Measurements from ENCODE around the gene FCRL1. TPM values are rescaled to one million over a fixed set of nuclear protein-coding genes. Genes with fewer than 3 reads are reported as not detected.

FCRL1 gene
- total RNA-seq, 1 donor from 2014 or later, result not detected

DNA sequence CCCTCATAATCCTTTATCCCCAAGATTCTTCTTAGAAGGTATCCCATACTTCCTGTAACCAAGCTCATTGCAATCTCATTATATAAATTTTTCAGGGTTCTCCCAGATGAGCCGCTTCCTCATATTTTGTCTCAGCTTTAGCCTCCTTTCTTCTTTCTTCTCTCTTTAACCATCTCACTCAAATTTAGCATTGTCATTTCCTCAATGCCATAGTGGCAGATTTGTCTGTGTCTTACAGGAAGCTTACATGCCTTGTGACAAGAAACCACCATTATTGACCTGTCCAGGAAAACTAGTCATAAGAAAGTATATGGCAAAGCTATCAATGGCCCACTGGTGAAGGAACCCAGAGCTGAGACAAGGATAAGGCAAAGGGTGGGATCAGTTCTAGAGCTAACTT lies 37.0 kb downstream of the FCRL1 start:
- Mint-ChIP-seq H3K4me1 (ENCODE audit: unreplicated experiment) (no peaks in the 10 kb centered on the region), H3K36me3 (ENCODE audit: low read depth, unreplicated experiment) (no peaks in the 10 kb centered on the region), H3K27me3 (ENCODE audit: unreplicated experiment) (no peaks in the 10 kb centered on the region), H3K9me3 (ENCODE audit: unreplicated experiment) (no peaks in the 10 kb centered on the region), H3K27ac (ENCODE audit: unreplicated experiment) (no peak overlapping the region), H3K4me3 (ENCODE audit: unreplicated experiment) (no peak overlapping the region)
- no peak for DNase-seq (ENCODE audit: low spot score)
- TF ChIP-seq, protein P1, sequence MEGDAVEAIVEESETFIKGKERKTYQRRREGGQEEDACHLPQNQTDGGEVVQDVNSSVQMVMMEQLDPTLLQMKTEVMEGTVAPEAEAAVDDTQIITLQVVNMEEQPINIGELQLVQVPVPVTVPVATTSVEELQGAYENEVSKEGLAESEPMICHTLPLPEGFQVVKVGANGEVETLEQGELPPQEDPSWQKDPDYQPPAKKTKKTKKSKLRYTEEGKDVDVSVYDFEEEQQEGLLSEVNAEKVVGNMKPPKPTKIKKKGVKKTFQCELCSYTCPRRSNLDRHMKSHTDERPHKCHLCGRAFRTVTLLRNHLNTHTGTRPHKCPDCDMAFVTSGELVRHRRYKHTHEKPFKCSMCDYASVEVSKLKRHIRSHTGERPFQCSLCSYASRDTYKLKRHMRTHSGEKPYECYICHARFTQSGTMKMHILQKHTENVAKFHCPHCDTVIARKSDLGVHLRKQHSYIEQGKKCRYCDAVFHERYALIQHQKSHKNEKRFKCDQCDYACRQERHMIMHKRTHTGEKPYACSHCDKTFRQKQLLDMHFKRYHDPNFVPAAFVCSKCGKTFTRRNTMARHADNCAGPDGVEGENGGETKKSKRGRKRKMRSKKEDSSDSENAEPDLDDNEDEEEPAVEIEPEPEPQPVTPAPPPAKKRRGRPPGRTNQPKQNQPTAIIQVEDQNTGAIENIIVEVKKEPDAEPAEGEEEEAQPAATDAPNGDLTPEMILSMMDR (IDR thresholded peaks at IDR 0.05; ENCODE audit: unreplicated experiment), result no peak

DNA sequence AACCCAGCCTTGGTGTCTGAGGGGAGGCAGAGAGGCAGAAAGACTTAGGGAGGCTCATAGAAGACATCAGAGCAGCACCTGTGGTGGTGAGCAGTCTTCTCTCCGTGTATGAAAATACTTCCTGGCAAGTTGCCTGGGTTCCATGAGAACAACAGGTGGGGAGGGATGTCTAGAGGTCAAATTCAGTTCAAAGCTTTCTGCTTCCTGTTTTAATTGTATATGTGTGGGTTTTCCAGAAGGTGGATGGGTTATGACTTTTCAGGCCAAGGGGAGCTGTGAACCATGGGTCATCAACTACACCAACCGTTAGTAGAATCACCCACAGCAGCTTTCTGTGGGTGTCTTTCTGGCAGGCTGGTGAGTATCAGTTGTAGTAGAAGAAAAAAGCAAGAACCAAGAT lies 38.9 kb downstream of the FCRL1 start:
- no peak overlapping the region for H3K4me3 Mint-ChIP-seq (ENCODE audit: unreplicated experiment)
- TF ChIP-seq, protein P1 (IDR thresholded peaks at IDR 0.05; ENCODE audit: unreplicated experiment), result no peak
- no peaks in the 10 kb centered on the region for H3K36me3 Mint-ChIP-seq (ENCODE audit: low read depth, unreplicated experiment)
- H3K27ac Mint-ChIP-seq (ENCODE audit: unreplicated experiment), result no peak overlapping the region
- DNase-seq (ENCODE audit: low spot score), result no peak
- no peaks in the 10 kb centered on the region for H3K4me1 Mint-ChIP-seq (ENCODE audit: unreplicated experiment)
- H3K27me3 Mint-ChIP-seq (ENCODE audit: unreplicated experiment), result no peaks in the 10 kb centered on the region
- H3K9me3 Mint-ChIP-seq (ENCODE audit: unreplicated experiment), result no peaks in the 10 kb centered on the region

DNA sequence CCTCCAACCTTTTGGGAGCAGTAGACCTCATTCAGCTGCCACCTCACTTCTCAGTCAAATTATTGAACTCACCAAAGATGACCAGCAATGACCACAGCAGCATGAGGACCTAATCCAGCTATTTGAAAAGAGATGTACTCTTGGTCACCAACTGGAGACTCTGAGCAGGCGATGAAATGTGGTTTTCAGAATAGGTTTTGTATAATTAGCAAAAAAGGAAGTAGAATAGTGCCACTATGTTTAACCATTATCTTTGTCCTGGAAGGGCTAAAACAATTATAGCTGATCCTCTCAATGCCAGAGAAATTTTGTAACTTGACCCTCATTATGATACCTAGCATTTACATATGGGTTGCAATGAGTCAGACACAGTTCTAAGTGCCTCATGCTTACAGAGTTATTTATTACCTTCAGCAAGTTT lies 42.9 kb downstream of the FCRL1 start, which contains the start of gene FCRL2:
FCRL2 (minus strand) TSS at position 162 of the 421 bp plus-strand sequence; CDS start at position 103, 59 bp downstream.
- no peaks in the 10 kb centered on the region for H3K27me3 Mint-ChIP-seq (ENCODE audit: unreplicated experiment)
- TF ChIP-seq, protein P1 (IDR thresholded peaks at IDR 0.05; ENCODE audit: unreplicated experiment), result no peak
- no peaks in the 10 kb centered on the region for H3K9me3 Mint-ChIP-seq (ENCODE audit: unreplicated experiment)
- peaks cover 3% of the 10 kb centered on the region for H3K4me1 Mint-ChIP-seq (ENCODE audit: unreplicated experiment)
- no peaks in the 10 kb centered on the region for H3K36me3 Mint-ChIP-seq (ENCODE audit: low read depth, unreplicated experiment)
- no peak within 1 kb of the TSS for H3K4me3 Mint-ChIP-seq (ENCODE audit: unreplicated experiment)
- DNase-seq (ENCODE audit: low spot score), result no peak
- H3K27ac Mint-ChIP-seq (ENCODE audit: unreplicated experiment), result no peak within 1 kb of the TSS

DNA sequence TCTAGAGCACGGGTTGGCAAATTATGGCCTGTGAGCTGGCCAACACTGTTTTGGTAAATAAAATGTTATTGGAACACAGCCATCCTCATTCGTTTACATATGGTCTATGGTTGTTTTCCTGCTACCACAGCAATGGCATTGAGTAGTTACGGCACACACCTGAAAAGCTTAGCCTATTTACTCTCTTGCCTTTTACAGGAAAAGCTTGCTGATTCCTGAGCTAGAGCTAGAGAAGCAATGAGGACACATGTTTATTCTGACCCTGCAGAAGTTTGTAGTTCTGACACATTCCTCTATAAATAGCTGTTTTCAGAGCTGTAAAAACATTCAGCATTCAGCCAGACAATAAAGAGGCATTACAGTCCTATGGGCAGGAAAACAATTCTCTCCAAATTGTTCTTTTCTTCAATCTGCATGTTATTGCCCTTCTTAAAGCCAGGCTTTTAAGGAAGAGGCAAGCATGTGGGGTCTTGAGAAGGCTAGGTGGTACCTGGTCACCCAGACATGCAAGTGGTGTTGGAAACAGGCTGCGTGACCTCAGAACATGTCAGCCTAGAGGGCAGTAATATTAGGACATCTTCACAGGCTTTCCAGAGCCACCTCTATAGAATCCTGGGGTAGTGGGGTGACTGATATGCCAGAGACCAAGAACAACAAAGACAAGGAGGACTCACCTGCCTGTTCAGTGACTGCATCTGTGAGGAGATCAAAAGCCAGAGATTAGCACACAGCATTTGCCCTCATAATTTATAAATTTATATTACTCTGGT lies 44.6 kb downstream of the FCRL1 start:
- H3K9me3 Mint-ChIP-seq (ENCODE audit: unreplicated experiment), result no peaks in the 10 kb centered on the region
- no peak for DNase-seq (ENCODE audit: low spot score)
- no peak overlapping the region for H3K4me3 Mint-ChIP-seq (ENCODE audit: unreplicated experiment)
- no peak overlapping the region for H3K27ac Mint-ChIP-seq (ENCODE audit: unreplicated experiment)
- H3K36me3 Mint-ChIP-seq (ENCODE audit: low read depth, unreplicated experiment), result no peaks in the 10 kb centered on the region
- TF ChIP-seq, protein P1 (IDR thresholded peaks at IDR 0.05; ENCODE audit: unreplicated experiment), result no peak
- H3K4me1 Mint-ChIP-seq (ENCODE audit: unreplicated experiment), result peaks cover 3% of the 10 kb centered on the region
- H3K27me3 Mint-ChIP-seq (ENCODE audit: unreplicated experiment), result no peaks in the 10 kb centered on the region

DNA sequence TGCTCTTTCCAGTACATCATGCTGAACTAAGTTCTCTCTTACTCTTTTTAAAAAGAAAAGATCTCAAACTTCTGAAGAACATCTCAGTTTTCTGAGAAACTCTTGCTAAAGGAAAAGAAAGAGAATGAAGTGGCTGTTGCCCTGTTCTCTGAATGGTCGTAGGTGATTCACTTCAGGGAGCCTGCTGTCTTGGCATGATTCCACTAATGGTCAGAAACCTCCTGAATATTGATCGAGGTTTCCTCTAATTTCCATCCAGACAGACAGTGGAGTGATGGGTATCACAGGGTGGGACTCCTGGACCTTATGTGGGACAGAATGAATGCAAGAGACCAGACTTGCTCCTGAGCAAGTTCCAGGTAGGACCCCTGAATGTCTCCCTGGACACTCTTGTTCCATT lies 45.5 kb downstream of the FCRL1 start:
- H3K27ac Mint-ChIP-seq (ENCODE audit: unreplicated experiment), result no peak overlapping the region
- DNase-seq (ENCODE audit: low spot score), result no peak
- H3K4me3 Mint-ChIP-seq (ENCODE audit: unreplicated experiment), result no peak overlapping the region
- no peaks in the 10 kb centered on the region for H3K36me3 Mint-ChIP-seq (ENCODE audit: low read depth, unreplicated experiment)
- H3K27me3 Mint-ChIP-seq (ENCODE audit: unreplicated experiment), result no peaks in the 10 kb centered on the region
- TF ChIP-seq, protein P1 (IDR thresholded peaks at IDR 0.05; ENCODE audit: unreplicated experiment), result no peak
- no peaks in the 10 kb centered on the region for H3K9me3 Mint-ChIP-seq (ENCODE audit: unreplicated experiment)
- peaks cover 3% of the 10 kb centered on the region for H3K4me1 Mint-ChIP-seq (ENCODE audit: unreplicated experiment)
